SK-N-SH (cell line): ENCODE data around the gene BRD4. TPM values are rescaled to one million over a fixed set of nuclear protein-coding genes. Genes with fewer than 3 reads are reported as not detected.

Experiments
- CTCF ChIA-PET: fragments of 300-600, 350-600 bp; formaldehyde crosslinking; extraction: SDS; loops from one replicate; lab custom pipeline; 2021; lab: Yijun Ruan, JAX
- POLR2A ChIA-PET: fragments of 350-600 bp; sonication (Branson Sonifier 250); formaldehyde crosslinking; extraction: SDS; loops from one replicate; lab custom pipeline; 2020; ENCODE audit warnings: antibody characterized with exemption, inconsistent platforms; lab: Yijun Ruan, JAX
- DNase-seq: peaks from one replicate; pipeline ENCODE4 v3.0.0; 2012
- H2AFZ ChIP-seq: fragments of 200-600 bp; sonication (generic); 2 replicates; pipeline ENCODE4 v1.8.1; 2016; ENCODE audit warnings: antibody characterized with exemption, mild to moderate bottlenecking, low read depth
- H3F3A ChIP-seq: fragments of 200-600 bp; sonication (generic); replicated peaks from 2 replicates; pipeline ENCODE3; 2016; ENCODE audit warnings: antibody characterized with exemption, mild to moderate bottlenecking; ENCODE audit not compliant: insufficient read depth
- H3K27ac ChIP-seq, 2 experiments: fragments of 200-500 bp in 1 of 2; fragments of 200-600 bp in 1 of 2; sonication (Bioruptor generic) in 1 of 2; sonication (generic), shearing (Covaris generic) in 1 of 2; 2 replicates each; pipeline versions ENCODE4 v1.5.1 to v1.6.1; 2014 to 2016; ENCODE audit warnings: low read depth in 2 of 2, inconsistent platforms in 1 of 2, low read length in 1 of 2, mild to moderate bottlenecking in 1 of 2, mixed read lengths in 1 of 2
- H3K27me3 ChIP-seq: fragments of 200-600 bp; sonication (generic), shearing (Covaris generic); 2 replicates; pipeline ENCODE4 v1.6.1; 2016; ENCODE audit warnings: mixed run types; ENCODE audit not compliant: insufficient read depth
- H3K36me3 ChIP-seq, 2 experiments: fragments of 200-500 bp in 1 of 2; fragments of 200-600 bp in 1 of 2; sonication (Bioruptor generic) in 1 of 2; sonication (generic) in 1 of 2; replicated peaks in 1 of 2; 2 replicates each; pipeline versions ENCODE3 to v1.5.1; 2014 to 2016; ENCODE audit warnings: low read length in 1 of 2, mild to moderate bottlenecking in 1 of 2; ENCODE audit not compliant: insufficient read depth in 2 of 2, control insufficient read depth in 1 of 2
- H3K4me1 ChIP-seq, 2 experiments: fragments of 200-500 bp in 1 of 2; fragments of 200-600 bp in 1 of 2; sonication (Bioruptor generic) in 1 of 2; sonication (generic), shearing (Covaris generic) in 1 of 2; 2 replicates each; pipeline versions ENCODE4 v1.5.1 to v1.6.1; 2014 to 2016; ENCODE audit warnings: low read depth in 1 of 2, low read length in 1 of 2, mixed run types in 1 of 2; ENCODE audit not compliant: insufficient read depth in 2 of 2, control insufficient read depth in 1 of 2
- H3K4me2 ChIP-seq: fragments of 200-600 bp; sonication (generic), shearing (Covaris generic); 2 replicates; pipeline ENCODE4 v1.6.1; 2017; ENCODE audit warnings: mixed run types
- H3K4me3 ChIP-seq, 2 experiments: fragments of 200-500 bp in 1 of 2; fragments of 200-600 bp in 1 of 2; sonication (Bioruptor generic) in 1 of 2; sonication (generic), shearing (Covaris generic) in 1 of 2; 2 replicates each; pipeline versions ENCODE4 v1.5.1 to v1.8.1; 2014 to 2016; ENCODE audit warnings: low read depth in 2 of 2, inconsistent platforms in 1 of 2, low read length in 1 of 2, mild to moderate bottlenecking in 1 of 2, mixed read lengths in 1 of 2, moderate library complexity in 1 of 2
- H3K79me2 ChIP-seq: fragments of 200-600 bp; sonication (generic); 2 replicates; pipeline ENCODE4 v1.8.1; 2017; ENCODE audit warnings: mild to moderate bottlenecking; ENCODE audit not compliant: insufficient read depth
- H3K9ac ChIP-seq: fragments of 200-600 bp; sonication (generic); 2 replicates; pipeline ENCODE4 v1.6.1; 2017; ENCODE audit warnings: mixed run types
- H3K9me2 ChIP-seq: fragments of 200-600 bp; sonication (generic); 2 replicates; pipeline ENCODE4 v1.6.1; 2017; ENCODE audit warnings: mixed run types
- H3K9me3 ChIP-seq: fragments of 200-600 bp; sonication (generic); 2 replicates; pipeline ENCODE4 v1.6.1; 2017; ENCODE audit warnings: mixed run types, mild to moderate bottlenecking, moderate library complexity
- H4K20me1 ChIP-seq: fragments of 200-600 bp; sonication (generic); 2 replicates; pipeline ENCODE4 v1.6.1; 2017; ENCODE audit warnings: mild to moderate bottlenecking, mixed run types; ENCODE audit not compliant: insufficient read depth
- CHD2 ChIP-seq: fragments of 150-350 bp; IDR thresholded peaks from 2 replicates; pipeline ENCODE4 v1.6.1; 2018; ENCODE audit warnings: low read length; ENCODE audit not compliant: partially characterized antibody
- EP300 ChIP-seq, 2 experiments: IDR thresholded peaks; 2 replicates each; pipeline versions ENCODE4 v1.4.0 to v1.6.1; 2012; ENCODE audit warnings: borderline replicate concordance in 1 of 2, low read depth in 1 of 2, low read length in 1 of 2
- FOXJ3 ChIP-seq: sonication (generic); formaldehyde crosslinking; IDR thresholded peaks from 2 replicates; pipeline ENCODE4 v1.5.1; 2020; ENCODE audit warnings: mild to moderate bottlenecking, missing genetic modification reagents
- FOXM1 ChIP-seq: IDR thresholded peaks from 2 replicates; pipeline ENCODE4 v1.4.0; 2012; ENCODE audit warnings: low read depth, mild to moderate bottlenecking
- GATA2 ChIP-seq: sonication (generic); formaldehyde crosslinking; IDR thresholded peaks from 2 replicates; pipeline ENCODE4 v1.5.0; 2020; ENCODE audit warnings: mild to moderate bottlenecking, missing genetic modification reagents
- MXI1 ChIP-seq: IDR thresholded peaks from 2 replicates; pipeline ENCODE4 v1.6.1; 2012; ENCODE audit warnings: mild to moderate bottlenecking, low read depth, low read length, improper control_type of control experiment
- NFIC ChIP-seq: IDR thresholded peaks from 2 replicates; pipeline ENCODE4 v1.4.0; 2012; ENCODE audit warnings: borderline replicate concordance
- NRF1 ChIP-seq: IDR thresholded peaks from 2 replicates; pipeline ENCODE4 v1.6.1; 2012; ENCODE audit warnings: low read depth, mild to moderate bottlenecking, low read length
- RAD21 ChIP-seq: IDR thresholded peaks from 2 replicates; pipeline ENCODE4 v1.6.1; 2012; ENCODE audit warnings: mild to moderate bottlenecking, low read length
- RCOR1 ChIP-seq: fragments of 150-350 bp; IDR thresholded peaks from 2 replicates; pipeline ENCODE4 v1.6.1; 2017; ENCODE audit warnings: antibody characterized with exemption, low read length
- RFX5 ChIP-seq: IDR thresholded peaks from 2 replicates; pipeline ENCODE4 v1.6.1; 2012; ENCODE audit warnings: mild to moderate bottlenecking, improper control_type of control experiment, low read length
- RXRA ChIP-seq: IDR thresholded peaks from 2 replicates; pipeline ENCODE4 v1.4.0; 2012; ENCODE audit warnings: low read depth, mild to moderate bottlenecking, borderline replicate concordance
- SIN3A ChIP-seq: IDR thresholded peaks from 2 replicates; pipeline ENCODE4 v1.6.1; 2012; ENCODE audit warnings: low read depth, mild to moderate bottlenecking, low read length, moderate library complexity, borderline replicate concordance
- TEAD4 ChIP-seq: IDR thresholded peaks from 2 replicates; pipeline ENCODE4 v1.4.0; 2012; ENCODE audit warnings: mild to moderate bottlenecking, borderline replicate concordance; ENCODE audit not compliant: insufficient read depth
- WGBS: methylation state at CpG from one replicate; pipeline ENCODE4 v1.1.6; 2017; ENCODE audit warnings: low lambda C conversion rate; 5-methylcytosine and 5-hydroxymethylcytosine counted together
- polyA plus RNA-seq, 3 experiments: library from polyadenylated mRNA; depleted of rRNA; stranded (reverse); fragments of >200 nt; gene quantifications; 2 replicates each; pipeline ENCODE4 v1.2.3, GENCODE V29; 2012

Gene BRD4
- polyA plus RNA-seq, 1 of the 3 experiments (the other 2 are of a cell fraction), result 10.0 TPM

DNA sequence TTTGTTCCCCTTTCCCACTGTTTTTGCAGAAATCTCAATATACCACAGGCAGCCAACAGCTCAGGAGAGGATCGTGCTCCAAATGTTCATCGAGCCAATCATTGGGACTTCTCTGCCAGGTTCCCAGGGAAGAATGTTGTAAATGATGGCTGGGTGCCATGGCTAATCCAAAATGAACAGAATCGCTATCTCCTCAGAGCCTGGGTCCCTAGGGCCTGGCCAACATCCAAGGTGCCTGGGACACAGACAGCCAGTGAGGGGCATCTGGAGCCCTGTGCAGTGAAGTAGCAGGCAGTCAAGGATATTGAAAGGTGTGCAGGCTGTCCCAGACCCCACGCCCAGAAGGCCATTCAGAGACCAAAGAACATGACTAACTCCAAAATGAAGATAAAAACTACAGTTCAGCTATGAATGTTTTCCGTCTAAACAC lies 37.8 kb downstream of the BRD4 start:
- ChIA-PET CTCF (interaction anchor here (1.1 to 4.8 kb wide), 5 partner anchors 10 to 202 kb away, joined by 3 to 33 read pairs (median 6); no protein-coding TSS in a partner anchor), POLR2A (interaction anchor here (1.8 to 2.1 kb wide), 3 partner anchors 14 to 84 kb away, joined by 6 to 7 read pairs (median 6); partner anchors contain the start of gene AKAP8)
- Histone ChIP-seq H3K27me3 (no peaks in the 10 kb centered on the region), H3F3A (peaks cover 4% of the 10 kb centered on the region), H3K36me3 (peaks cover 0 to 10% of the 10 kb centered on the region in 2 experiments), H3K9me2 (no peaks in the 10 kb centered on the region), H3K4me1 (peaks cover 70 to 92% of the 10 kb centered on the region in 2 experiments), H3K4me3 (no peak overlapping the region), H3K9me3 (no peaks in the 10 kb centered on the region), H3K4me2 (no peak overlapping the region), H3K79me2 (peaks cover 100% of the 10 kb centered on the region), H3K27ac (peak overlapping the region; percentile 7 to 98; a peak in 3 of 4 replicates), H3K9ac (no peak overlapping the region), H2AFZ (no peak overlapping the region), H4K20me1 (peaks cover 100% of the 10 kb centered on the region)
- peak; percentile 74 for DNase-seq
- no peak for TF ChIP-seq FOXM1
- no peak for TF ChIP-seq TEAD4
- peak; percentile 79 for TF ChIP-seq RCOR1
- peak; percentile 40 for TF ChIP-seq RAD21
- peak; percentile 29 for TF ChIP-seq FOXJ3 (CRISPR knock-in tag)
- peak; percentile 75; the same call in 1 of the 2 replicates for TF ChIP-seq RFX5
- peak; percentile 68 for TF ChIP-seq CHD2
- TF ChIP-seq NFIC, result peak; percentile 29; the same call in 1 of the 2 replicates
- peak in 1 of 2 experiments; percentile 93; a peak in 2 of 4 replicates for TF ChIP-seq EP300 (IDR thresholded peaks at IDR 0.05; ENCODE audit: borderline replicate concordance in 1 of 2, low read depth in 1 of 2, low read length in 1 of 2)
- no peak for TF ChIP-seq RXRA
- TF ChIP-seq GATA2 (CRISPR knock-in tag), result peak; percentile 74
- no peak for TF ChIP-seq SIN3A
- TF ChIP-seq MXI1, result peak; percentile 60; the same call in 1 of the 2 replicates
- 52% methylated on average over 5 of the region's 5 CpGs for WGBS

GRCh38 chr19:15293781-15294491 lies 38.4 kb downstream of the BRD4 start:
- ChIA-PET POLR2A (interaction anchor here (1.8 to 2.1 kb wide), 3 partner anchors 13 to 85 kb away, joined by 6 to 7 read pairs (median 6); partner anchors contain the start of gene AKAP8), CTCF (interaction anchor here (1.0 to 4.8 kb wide), 6 partner anchors 10 to 31 kb away, joined by 3 to 33 read pairs (median 6); no protein-coding TSS in a partner anchor)
- Histone ChIP-seq H3K4me2 (no peak overlapping the region), H3K9me2 (no peaks in the 10 kb centered on the region), H3K27ac (peak overlapping the region; percentile 7 to 98; a peak in 3 of 4 replicates), H3K9me3 (no peaks in the 10 kb centered on the region), H4K20me1 (peaks cover 100% of the 10 kb centered on the region), H3K9ac (no peak overlapping the region), H3K79me2 (peaks cover 100% of the 10 kb centered on the region), H3K27me3 (no peaks in the 10 kb centered on the region), H3F3A (peaks cover 4% of the 10 kb centered on the region), H3K4me1 (peaks cover 67 to 94% of the 10 kb centered on the region in 2 experiments), H3K4me3 (no peak overlapping the region; a peak in 1 of 4 replicates), H2AFZ (no peak overlapping the region), H3K36me3 (peaks cover 0 to 10% of the 10 kb centered on the region in 2 experiments)
- TF ChIP-seq CHD2 (peak; percentile 23), EP300 (IDR thresholded peaks at IDR 0.05; ENCODE audit: borderline replicate concordance in 1 of 2, low read depth in 1 of 2, low read length in 1 of 2) (peak in 1 of 2 experiments; percentile 5; a peak in 1 of 4 replicates), RCOR1 (peak; percentile 81), NRF1 (no peak), GATA2 (CRISPR knock-in tag) (peak; percentile 73)
- 68% methylated on average over 10 of the region's 10 CpGs for WGBS
- peak; percentile 54 for DNase-seq
